CD14-positive monocyte (primary cell): ENCODE data around the gene CHERP. TPM values are rescaled to one million over a fixed set of nuclear protein-coding genes. Genes with fewer than 3 reads are reported as not detected.
"Not testable (repeated sequence)": the region's sequence is repeated elsewhere in the genome, so short reads cannot be mapped to it uniquely, and the experiment has no call there.

Experiments
- DNase-seq, 3 donors: peaks; one replicate each; pipeline ENCODE4 v3.0.0-alpha.2; 2011 to 2022
- H2AFZ ChIP-seq: 2 replicates; pipeline ENCODE4 v1.6.0; 2012; ENCODE audit warnings: mild to moderate bottlenecking, low read depth, low read length, inconsistent platforms; ENCODE audit not compliant: insufficient read depth, poor library complexity, severe bottlenecking
- H3K27ac ChIP-seq, 2 donors: 1 replicate in 1 of 2; 2 replicates in 1 of 2; pipeline ENCODE4 v1.5.1; 2012 to 2013; ENCODE audit warnings: low read length in 2 of 2, control low read depth in 1 of 2, inconsistent platforms in 1 of 2, low read depth in 1 of 2, mild to moderate bottlenecking in 1 of 2
- H3K27me3 ChIP-seq, 2 donors: one replicate each; pipeline versions ENCODE4 v1.6.0 to v1.6.1; 2011 to 2013; ENCODE audit warnings: low read length in 2 of 2; ENCODE audit not compliant: control insufficient read depth in 2 of 2, insufficient read depth in 2 of 2
- H3K36me3 ChIP-seq, 2 donors: replicated peaks in 1 of 2; 1 replicate in 1 of 2; 2 replicates in 1 of 2; pipeline versions ENCODE4 v1.5.1 to v1.6.1; 2012 to 2013; ENCODE audit warnings: low read length in 2 of 2, control low read depth in 1 of 2, inconsistent platforms in 1 of 2, mild to moderate bottlenecking in 1 of 2; ENCODE audit not compliant: insufficient read depth in 2 of 2, control insufficient read depth in 1 of 2
- H3K4me1 ChIP-seq, 2 donors: 1 replicate in 1 of 2; 2 replicates in 1 of 2; pipeline versions ENCODE4 v1.5.1 to v1.6.1; 2012 to 2013; ENCODE audit warnings: low read length in 2 of 2, control low read depth in 1 of 2, inconsistent platforms in 1 of 2, mild to moderate bottlenecking in 1 of 2, moderate library complexity in 1 of 2; ENCODE audit not compliant: insufficient read depth in 2 of 2, control insufficient read depth in 1 of 2
- H3K4me2 ChIP-seq: replicated peaks from 2 replicates; pipeline ENCODE3; 2012; ENCODE audit warnings: low read length, moderate library complexity, mild to moderate bottlenecking; ENCODE audit not compliant: poor library complexity, severe bottlenecking; ENCODE audit errors: extremely low read depth
- H3K4me3 ChIP-seq, 3 experiments: fragments of 200-600 bp in 1 of 3; sonication (generic) in 1 of 3; replicated peaks in 1 of 3; 1 replicate in 2 of 3; 2 replicates in 1 of 3; pipeline ENCODE4 v1.5.1; 2011 to 2013; ENCODE audit warnings: low read length in 3 of 3, mild to moderate bottlenecking in 3 of 3, control low read depth in 2 of 3, low read depth in 2 of 3, inconsistent platforms in 1 of 3, moderate library complexity in 1 of 3
- H3K79me2 ChIP-seq: 2 replicates; pipeline ENCODE4 v1.6.0; 2012; ENCODE audit warnings: mild to moderate bottlenecking, control low read depth, inconsistent platforms, low read length, moderate library complexity; ENCODE audit not compliant: insufficient read depth
- H3K9ac ChIP-seq: 2 replicates; pipeline ENCODE4 v1.6.0; 2017; ENCODE audit warnings: low read length, mild to moderate bottlenecking; ENCODE audit not compliant: insufficient read depth, poor library complexity, severe bottlenecking
- H3K9me3 ChIP-seq, 2 donors: replicated peaks in 1 of 2; 1 replicate in 1 of 2; 2 replicates in 1 of 2; pipeline versions ENCODE4 v1.5.1 to v1.6.1; 2012 to 2013; ENCODE audit warnings: low read length in 2 of 2, control low read depth in 1 of 2; ENCODE audit not compliant: control insufficient read depth in 1 of 2, insufficient read depth in 1 of 2
- H4K20me1 ChIP-seq: 2 replicates; pipeline ENCODE4 v1.6.0; 2012; ENCODE audit warnings: mild to moderate bottlenecking, low read length, control low read depth, moderate library complexity; ENCODE audit not compliant: insufficient read depth
- H3K27ac Mint-ChIP-seq, 7 donors: one replicate each; pipeline ENCODE4 v1.8.0; 2020; ENCODE audit warnings: mild to moderate bottlenecking in 7 of 7, mixed read lengths in 7 of 7, moderate library complexity in 6 of 7, inconsistent platforms in 2 of 7
- H3K27me3 Mint-ChIP-seq, 3 donors: one replicate each; pipeline ENCODE4 v1.8.0; 2021 to 2022; ENCODE audit warnings: low read depth in 3 of 3, mild to moderate bottlenecking in 3 of 3, mixed read lengths in 3 of 3, moderate library complexity in 3 of 3, inconsistent platforms in 1 of 3
- H3K36me3 Mint-ChIP-seq, 2 donors: one replicate each; pipeline ENCODE4 v1.8.0; 2020; ENCODE audit warnings: mixed read lengths in 2 of 2, inconsistent platforms in 1 of 2, mild to moderate bottlenecking in 1 of 2
- H3K4me1 Mint-ChIP-seq: one replicate; pipeline ENCODE4 v1.8.0; 2020; ENCODE audit warnings: mild to moderate bottlenecking, mixed read lengths
- H3K4me3 Mint-ChIP-seq, 2 donors: one replicate each; pipeline ENCODE4 v1.8.0; 2020; ENCODE audit warnings: mild to moderate bottlenecking in 2 of 2, mixed read lengths in 2 of 2, moderate library complexity in 1 of 2
- H3K9me3 Mint-ChIP-seq, 7 donors: one replicate each; pipeline ENCODE4 v1.8.0; 2020 to 2022; ENCODE audit warnings: mixed read lengths in 7 of 7, mild to moderate bottlenecking in 6 of 7, moderate library complexity in 6 of 7, inconsistent platforms in 2 of 7
- WGBS: methylation state at CpG from one replicate; pipeline ENCODE4 v1.1.5; 2013; ENCODE audit warnings: missing lambda C conversion rate; ENCODE audit not compliant: insufficient coverage; 5-methylcytosine and 5-hydroxymethylcytosine counted together
- intact Hi-C, 2 donors: fragments of 100-400 bp; cut with micrococcal nuclease; formaldehyde crosslinking; loops; one replicate each; pipeline versions ENCODE4 v1.15.0 to v1.15.1; 2023
- polyA plus RNA-seq, 3 donors: library from polyadenylated mRNA; depleted of rRNA in 1 of 3; unstranded in 2 of 3; stranded (reverse) in 1 of 3; fragments of 300-500 nt in 2 of 3; fragments of >200 nt in 1 of 3; fragmentation: Illumina TruSeq in 2 of 3; gene quantifications; 1 replicate in 2 of 3; 2 replicates in 1 of 3; pipeline ENCODE4 v1.2.3, GENCODE V29; 2012 to 2021
- TF ChIP-seq, protein P1 (sequence below): fragments of 200-600 bp; IDR thresholded peaks from one replicate; pipeline ENCODE4 v1.8.0; 2022; ENCODE audit warnings: antibody characterized with exemption, mild to moderate bottlenecking

The CHERP gene
- polyA plus RNA-seq, 3 donors: 3.2 to 18.8 (median 5.3) TPM

DNA sequence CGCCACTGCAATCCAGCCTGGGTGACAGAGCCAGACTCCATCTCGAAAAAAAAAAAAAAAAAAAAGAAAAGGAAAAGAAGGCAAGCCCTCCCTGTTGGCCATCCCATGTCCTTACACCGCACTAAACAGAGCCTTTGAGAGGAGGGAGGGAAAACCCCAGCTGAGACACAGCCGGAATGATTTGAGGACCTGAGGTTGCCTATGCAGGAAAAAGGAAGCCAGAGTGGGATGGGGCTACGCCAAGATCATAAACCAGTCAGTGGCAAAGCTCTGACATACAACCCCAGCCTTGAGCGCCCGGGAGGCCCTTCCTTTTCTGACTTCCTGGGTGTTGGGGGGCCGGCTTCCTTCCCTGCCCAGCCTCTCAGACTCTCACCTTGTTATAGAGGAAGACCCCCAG lies 12.5 kb upstream of the CHERP start:
- H3K9me3 ChIP-seq: no peaks in the 10 kb centered on the region
- Mint-ChIP-seq H3K27ac (peak overlapping the region in 3 of 7 donors; percentile 6 to 59 (median 38)), H3K4me1 (no peaks in the 10 kb centered on the region), H3K36me3 (peaks cover 62 to 90% of the 10 kb centered on the region in 2 donors), H3K9me3 (no peaks in the 10 kb centered on the region), H3K27me3 (peaks cover 0 to 2% (median 0%) of the 10 kb centered on the region in 3 donors), H3K4me3 (no peak overlapping the region)
- no peaks in the 10 kb centered on the region for H3K79me2 ChIP-seq
- H3K9ac ChIP-seq: no peak overlapping the region
- no peaks in the 10 kb centered on the region for H3K4me1 ChIP-seq
- intact Hi-C loops: no loop called here
- peaks cover 4% of the 10 kb centered on the region for H4K20me1 ChIP-seq
- H3K27me3 ChIP-seq: no peaks in the 10 kb centered on the region
- H3K27ac ChIP-seq: no peak overlapping the region
- no peak overlapping the region for H3K4me3 ChIP-seq
- no peak overlapping the region for H3K4me2 ChIP-seq
- peaks cover 52 to 89% of the 10 kb centered on the region in 2 donors for H3K36me3 ChIP-seq
- no peak for DNase-seq
- H2AFZ ChIP-seq: no peak overlapping the region
- no CpG with 5 or more reads among the region's 8 CpGs for WGBS
- TF ChIP-seq, protein P1, sequence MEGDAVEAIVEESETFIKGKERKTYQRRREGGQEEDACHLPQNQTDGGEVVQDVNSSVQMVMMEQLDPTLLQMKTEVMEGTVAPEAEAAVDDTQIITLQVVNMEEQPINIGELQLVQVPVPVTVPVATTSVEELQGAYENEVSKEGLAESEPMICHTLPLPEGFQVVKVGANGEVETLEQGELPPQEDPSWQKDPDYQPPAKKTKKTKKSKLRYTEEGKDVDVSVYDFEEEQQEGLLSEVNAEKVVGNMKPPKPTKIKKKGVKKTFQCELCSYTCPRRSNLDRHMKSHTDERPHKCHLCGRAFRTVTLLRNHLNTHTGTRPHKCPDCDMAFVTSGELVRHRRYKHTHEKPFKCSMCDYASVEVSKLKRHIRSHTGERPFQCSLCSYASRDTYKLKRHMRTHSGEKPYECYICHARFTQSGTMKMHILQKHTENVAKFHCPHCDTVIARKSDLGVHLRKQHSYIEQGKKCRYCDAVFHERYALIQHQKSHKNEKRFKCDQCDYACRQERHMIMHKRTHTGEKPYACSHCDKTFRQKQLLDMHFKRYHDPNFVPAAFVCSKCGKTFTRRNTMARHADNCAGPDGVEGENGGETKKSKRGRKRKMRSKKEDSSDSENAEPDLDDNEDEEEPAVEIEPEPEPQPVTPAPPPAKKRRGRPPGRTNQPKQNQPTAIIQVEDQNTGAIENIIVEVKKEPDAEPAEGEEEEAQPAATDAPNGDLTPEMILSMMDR: no peak

DNA sequence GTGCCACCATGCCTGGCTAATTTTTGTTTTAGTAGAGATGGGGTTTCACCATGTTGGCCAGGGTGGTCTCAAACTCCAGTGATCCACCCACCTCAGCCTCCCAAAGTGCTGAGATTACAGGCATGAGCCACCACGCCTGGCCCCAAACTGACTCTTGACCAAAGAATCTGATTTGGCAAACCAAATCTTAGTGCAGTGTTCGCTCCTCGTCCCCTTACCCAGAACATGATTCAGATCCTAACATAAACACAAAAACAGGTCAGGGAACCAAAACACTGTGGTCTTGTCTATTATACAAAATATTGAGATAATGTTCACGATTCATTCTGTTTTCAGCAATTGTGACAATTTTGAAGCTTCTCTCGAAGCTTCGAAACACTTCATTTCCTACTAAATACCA lies 9.7 kb upstream of the CHERP start:
- H3K4me1 Mint-ChIP-seq, intact Hi-C loops, H3K27ac Mint-ChIP-seq, H3K4me1 ChIP-seq, DNase-seq, H3K4me3 Mint-ChIP-seq, H3K79me2 ChIP-seq, H3K4me3 ChIP-seq, H3K9ac ChIP-seq, H3K27ac ChIP-seq, H3K27me3 ChIP-seq, H3K4me2 ChIP-seq, H3K27me3 Mint-ChIP-seq, H3K9me3 ChIP-seq, H4K20me1 ChIP-seq, H2AFZ ChIP-seq, H3K9me3 Mint-ChIP-seq: not testable (repeated sequence)
- 90% methylated on average over 1 of the region's 6 CpGs for WGBS
- peaks cover 51 to 71% of the 10 kb centered on the region in 2 donors for H3K36me3 Mint-ChIP-seq
- peaks cover 46 to 70% of the 10 kb centered on the region in 2 donors for H3K36me3 ChIP-seq
